Activated CD8-positive, alpha-beta memory T cell treated with anti-CD3 and anti-CD28 coated beads, Interleukin-2, amount 50 U/mL, for 1 hour (primary cell): Measurements from ENCODE around the gene IGSF6.

Experiments used
- DNase-seq: peaks from one replicate; pipeline ENCODE4 v3.0.0-alpha.2; 2020; ENCODE audit errors: extremely low read depth

Gene IGSF6

DNA sequence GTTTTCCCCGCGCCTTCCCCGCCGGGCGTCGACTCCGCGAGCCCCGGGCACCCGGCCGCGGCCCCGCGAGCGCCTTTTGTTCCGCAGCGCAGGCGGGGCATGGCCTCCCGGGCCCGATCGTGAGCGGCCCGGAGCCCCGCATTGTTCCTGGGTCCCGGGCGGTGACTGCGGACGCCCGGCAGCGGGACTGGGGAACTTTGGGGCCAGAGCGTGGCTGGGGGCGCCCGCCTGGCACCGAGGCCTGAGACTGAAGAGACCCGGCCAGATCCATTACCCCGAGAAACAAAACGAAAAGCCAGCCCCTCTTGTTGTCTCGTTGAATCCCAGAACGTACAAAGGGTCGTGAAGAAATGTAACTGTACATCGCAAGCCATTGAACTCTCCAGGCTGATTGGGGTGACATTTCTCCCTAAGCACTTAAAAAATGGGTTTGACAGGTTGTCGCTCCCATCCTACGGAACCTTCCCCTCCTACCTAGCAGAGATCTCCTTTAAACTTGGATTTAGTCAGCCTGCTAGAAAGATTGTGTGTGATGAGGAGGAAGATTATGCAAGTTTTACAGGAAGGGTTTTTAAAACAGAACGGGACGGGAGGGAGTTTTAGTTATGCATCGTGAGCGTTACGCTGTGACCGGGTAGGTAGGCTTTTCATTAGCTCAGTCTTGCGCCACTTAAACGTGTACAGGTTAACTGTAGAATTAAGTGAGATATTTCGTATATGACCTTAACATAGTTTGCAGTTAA lies 52.2 kb downstream of the IGSF6 start:
- DNase-seq: no peak

DNA sequence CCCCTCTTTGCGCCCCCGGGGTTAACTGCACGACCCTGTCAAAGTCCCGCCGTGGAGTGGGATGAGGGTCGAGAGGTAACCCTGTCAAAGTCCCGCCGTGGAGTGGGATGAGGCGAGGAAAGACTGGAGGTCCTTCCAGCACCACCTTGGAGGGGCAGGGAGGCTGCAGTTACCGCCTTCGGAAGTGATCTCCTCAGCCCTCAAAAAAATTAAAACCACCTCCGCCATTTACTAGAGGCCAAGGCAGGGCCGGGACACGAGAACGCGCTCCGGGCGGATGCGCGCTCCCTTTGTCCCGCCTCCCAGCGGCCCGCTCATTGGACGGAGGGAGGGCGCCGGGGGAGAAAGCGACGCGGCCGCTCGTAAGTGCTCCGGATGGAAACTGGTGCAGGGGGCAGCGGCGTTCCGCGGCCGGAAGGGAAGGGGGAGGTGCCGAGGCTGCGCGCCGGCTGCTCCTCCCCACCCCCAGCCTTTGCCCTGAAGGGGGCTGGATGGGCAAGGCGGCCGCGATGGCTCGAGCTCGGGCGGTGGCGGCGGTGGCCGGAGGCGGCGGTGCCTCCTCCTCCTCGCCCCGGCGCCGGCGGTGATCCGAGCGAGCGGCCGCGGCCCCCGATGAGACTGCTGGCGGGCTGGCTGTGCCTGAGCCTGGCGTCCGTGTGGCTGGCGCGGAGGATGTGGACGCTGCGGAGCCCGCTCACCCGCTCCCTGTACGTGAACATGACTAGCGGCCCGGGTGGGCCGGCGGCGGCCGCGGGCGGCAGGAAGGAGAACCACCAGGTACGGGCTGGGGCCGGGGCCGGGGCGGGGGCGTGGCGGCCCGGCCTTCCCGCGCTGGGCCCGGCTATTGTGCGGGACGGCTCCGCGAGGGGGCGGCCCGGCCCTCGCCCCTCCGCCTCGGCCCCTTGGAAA lies 53.0 kb downstream of the IGSF6 start, which contains the start of gene METTL9:
Gene METTL9, plus strand, starts transcription at position 456 of the 909 bp plus-strand sequence. Its CDS starts 157 bp downstream, at position 613.
- DNase-seq: peak; percentile 78

DNA sequence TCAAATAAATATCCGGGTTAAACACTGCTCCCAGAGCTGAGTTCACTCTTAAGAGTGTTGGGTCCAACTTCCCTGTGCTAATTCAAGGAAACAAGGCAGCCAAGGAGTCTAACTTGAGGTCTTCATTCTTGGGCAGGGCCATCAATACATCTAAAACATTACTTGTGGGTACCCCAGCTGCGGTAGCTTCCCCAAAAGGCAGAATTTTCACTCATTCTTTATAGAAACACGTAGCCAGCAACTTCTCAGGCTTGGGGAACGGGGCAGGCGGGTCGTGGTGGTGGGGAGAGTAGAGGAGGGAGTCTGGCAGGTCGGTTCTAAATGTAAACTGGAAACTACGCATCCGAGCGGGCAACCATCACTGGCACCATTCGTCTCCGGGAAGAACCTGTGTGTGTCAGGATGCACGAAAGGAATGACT lies 53.7 kb downstream of the IGSF6 start:
- DNase-seq: no peak

DNA sequence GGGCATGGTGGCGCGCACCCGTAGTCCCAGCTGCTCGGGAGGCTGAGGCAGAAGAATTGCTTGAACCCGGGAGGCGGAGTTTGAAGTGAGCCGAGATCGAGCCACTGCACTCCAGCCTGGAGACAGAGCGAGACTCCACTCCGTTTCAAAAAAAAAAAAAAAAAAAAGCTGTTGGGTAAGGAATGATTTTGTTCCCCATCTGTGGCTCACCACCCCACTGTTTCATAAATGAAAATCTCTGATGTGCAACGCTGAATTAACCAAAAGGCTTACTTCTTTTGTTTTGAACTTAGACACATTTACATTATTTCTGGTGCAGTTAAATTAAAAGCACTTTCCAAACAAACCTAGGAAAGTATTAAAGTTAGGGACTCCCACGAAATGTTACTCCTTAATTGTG lies 54.2 kb downstream of the IGSF6 start:
- no peak for DNase-seq

DNA sequence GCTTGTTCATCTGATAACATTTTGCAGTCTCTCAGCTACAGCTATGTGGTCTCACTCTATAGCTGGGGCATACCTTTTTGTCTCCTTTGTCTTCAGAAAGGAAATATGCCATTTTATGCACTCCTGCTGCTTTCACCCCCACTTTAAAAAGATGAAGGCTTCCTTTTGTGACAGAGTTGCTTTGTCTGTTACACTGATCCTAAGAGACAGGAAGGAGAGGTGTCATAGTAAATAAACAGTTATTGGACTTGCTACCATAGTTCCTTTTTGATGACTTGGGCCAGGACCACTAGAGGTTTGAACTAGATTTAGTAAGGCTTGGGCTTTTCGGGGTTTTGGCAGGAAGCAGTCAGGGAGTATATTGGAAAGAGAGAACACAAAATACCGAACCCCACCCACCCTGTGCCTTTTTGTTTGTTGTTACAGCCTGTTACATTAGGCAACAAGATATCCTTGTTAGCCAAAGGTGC lies 54.8 kb downstream of the IGSF6 start:
- DNase-seq: no peak

DNA sequence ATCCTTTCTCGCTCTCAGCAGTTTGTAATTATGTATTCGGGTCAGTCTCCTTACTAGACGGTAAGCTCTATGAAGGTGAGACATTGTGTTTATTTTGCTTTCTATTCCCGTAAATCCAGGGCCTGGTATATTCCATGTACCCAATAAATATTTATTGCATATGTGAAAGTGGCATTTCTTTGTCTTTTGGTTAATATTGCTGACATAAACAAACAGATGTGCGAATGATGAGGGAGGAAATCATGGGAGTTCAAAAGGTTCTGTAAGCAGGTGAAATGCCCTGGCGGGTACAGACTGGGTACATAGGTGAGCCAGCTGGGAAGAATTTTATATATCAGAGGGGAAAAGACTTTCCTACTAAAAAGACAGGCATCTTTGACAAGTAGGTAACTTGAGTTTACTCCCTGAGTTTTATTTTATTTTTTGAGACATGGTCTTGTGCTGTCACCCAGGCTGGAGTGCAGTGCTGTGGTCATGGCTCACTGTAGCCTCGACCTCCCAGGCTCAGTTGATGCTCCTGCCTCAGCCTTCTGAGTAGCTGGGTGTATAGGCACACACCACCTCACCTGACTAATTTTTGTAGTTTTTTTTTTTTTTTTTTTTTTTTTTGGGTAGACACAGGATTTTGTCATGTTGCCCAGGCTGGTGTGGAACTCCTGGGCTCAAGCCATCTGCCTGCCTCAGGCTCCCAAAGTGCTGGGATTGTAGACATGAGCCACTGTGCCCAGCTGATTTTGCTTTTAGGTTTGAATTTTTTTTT lies 58.7 kb downstream of the IGSF6 start:
- no peak for DNase-seq

DNA sequence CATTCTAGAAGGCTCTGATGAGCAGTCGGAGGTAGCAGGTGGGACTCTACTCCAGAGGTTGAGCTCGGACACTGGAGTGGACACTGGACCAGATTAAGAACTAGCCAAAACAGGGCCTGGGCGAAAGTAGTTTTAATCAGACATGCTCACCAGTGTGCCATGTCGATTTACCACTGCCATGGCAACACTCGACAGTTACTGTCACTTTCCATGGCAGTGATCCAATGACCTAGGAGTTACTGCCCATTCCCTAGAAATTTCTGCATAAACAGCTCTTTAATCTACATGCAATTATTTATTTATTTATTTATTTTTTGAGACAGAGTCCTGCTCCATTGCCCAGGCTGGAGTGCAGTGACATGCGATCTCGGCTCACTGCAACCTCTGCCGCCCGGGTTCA lies 60.2 kb downstream of the IGSF6 start:
- no peak for DNase-seq

DNA sequence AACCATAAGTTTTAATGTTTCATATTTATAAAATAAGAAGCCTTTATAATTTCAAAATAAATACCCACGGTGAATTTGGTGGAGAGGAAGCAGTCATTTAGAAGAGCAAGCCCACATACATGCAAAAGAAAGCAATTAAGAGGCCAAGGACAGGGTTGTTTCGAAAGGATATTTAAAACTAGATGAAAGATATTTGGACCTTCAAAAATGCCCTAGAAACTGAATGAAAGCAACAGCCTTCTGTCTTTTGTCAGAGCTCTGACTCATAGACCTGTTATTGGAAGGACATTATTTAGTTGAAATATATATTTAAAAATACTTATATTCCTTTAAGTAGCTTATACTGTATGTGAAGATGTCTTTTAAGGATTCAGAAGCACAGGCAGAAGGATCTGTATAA lies 61.6 kb downstream of the IGSF6 start:
- no peak for DNase-seq

DNA sequence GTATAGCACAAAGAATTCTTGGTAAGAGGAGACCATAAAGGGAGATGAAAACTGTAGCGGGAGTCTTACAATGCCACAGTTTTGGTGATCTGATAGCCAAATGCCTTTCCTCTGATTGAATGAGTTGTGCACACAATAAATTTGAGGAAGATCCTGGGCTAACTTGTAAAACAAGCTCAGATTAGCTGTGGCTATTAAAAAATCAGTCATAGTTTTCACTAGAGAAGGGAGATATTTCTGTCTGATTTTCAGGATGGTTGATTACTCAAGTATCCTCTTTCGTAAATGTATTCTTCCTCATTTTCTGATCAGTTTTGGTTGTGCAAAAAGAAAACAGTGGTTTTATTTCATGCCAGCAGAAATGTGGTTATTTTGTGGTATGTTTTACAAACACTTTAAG lies 62.1 kb downstream of the IGSF6 start:
- no peak for DNase-seq

DNA sequence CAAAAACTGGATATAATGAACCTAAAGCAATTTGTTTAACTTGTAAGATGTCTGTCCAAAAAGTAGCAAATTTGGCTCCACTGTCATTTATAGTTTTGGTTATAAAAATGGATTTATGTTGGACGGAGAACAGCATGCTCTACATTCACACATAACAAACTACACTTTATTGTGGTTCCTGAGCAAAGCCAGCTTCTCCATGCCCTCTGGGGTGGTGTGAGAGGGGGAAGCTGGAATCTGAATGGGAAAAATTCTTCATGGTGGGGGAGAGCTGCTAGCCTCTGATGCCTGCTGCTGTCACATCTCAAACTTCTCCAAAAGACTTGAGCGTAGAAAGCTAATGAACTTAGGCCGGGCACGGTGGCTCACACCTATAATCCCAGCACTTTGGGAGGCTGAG lies 62.9 kb downstream of the IGSF6 start:
- no peak for DNase-seq
